ENCODE data around the gene CDYL2. TPM values are rescaled to one million over a fixed set of nuclear protein-coding genes. Genes with fewer than 3 reads are reported as not detected.

Gene CDYL2
- total RNA-seq, 2 donors from 2014 or later, result 4.6 to 20.4 TPM

GRCh38 chr16:80689487-80689886 lies 114.9 kb downstream of the CDYL2 start:
- ATAC-seq (ENCODE audit: insufficient number of reproducible peaks, low FRiP score, low read depth), result no peak
- Histone ChIP-seq H3K4me3 (no peak overlapping the region), H3K4me1 (ENCODE audit: control insufficient read depth in 1 of 2, low read depth in 2 of 2) (no peaks in the 10 kb centered on the region), H3K27ac (no peak overlapping the region), H3K27me3 (replicated peaks; ENCODE audit: insufficient read depth) (no peaks in the 10 kb centered on the region), H3K36me3 (no peaks in the 10 kb centered on the region), H3K9me3 (no peaks in the 10 kb centered on the region)
- no peak for TF ChIP-seq CTCF (IDR thresholded peaks at IDR 0.05)
- no peak for DNase-seq (ENCODE audit: low spot score)

GRCh38 chr16:80687606-80688005 lies 116.8 kb downstream of the CDYL2 start:
- no peak overlapping the region for H3K27ac ChIP-seq
- no peak overlapping the region for H3K4me3 ChIP-seq
- no peaks in the 10 kb centered on the region for H3K27me3 ChIP-seq (replicated peaks; ENCODE audit: insufficient read depth)
- no peaks in the 10 kb centered on the region for H3K36me3 ChIP-seq
- no peaks in the 10 kb centered on the region for H3K4me1 ChIP-seq (ENCODE audit: control insufficient read depth in 1 of 2, low read depth in 2 of 2)
- ATAC-seq (ENCODE audit: insufficient number of reproducible peaks, low FRiP score, low read depth) (no peak), DNase-seq (ENCODE audit: low spot score) (no peak)
- no peak for TF ChIP-seq CTCF (IDR thresholded peaks at IDR 0.05)
- no peaks in the 10 kb centered on the region for H3K9me3 ChIP-seq

- Histone ChIP-seq H3K27ac (no peak overlapping the region), H3K36me3 (no peaks in the 10 kb centered on the region), H3K9me3 (no peaks in the 10 kb centered on the region), H3K27me3 (replicated peaks; ENCODE audit: insufficient read depth) (no peaks in the 10 kb centered on the region), H3K4me1 (ENCODE audit: control insufficient read depth in 1 of 2, low read depth in 2 of 2) (no peaks in the 10 kb centered on the region), H3K4me3 (no peak overlapping the region)
- ATAC-seq (ENCODE audit: insufficient number of reproducible peaks, low FRiP score, low read depth) (no peak), DNase-seq (ENCODE audit: low spot score) (no peak)
- TF ChIP-seq CTCF (IDR thresholded peaks at IDR 0.05), result no peak
Measured at GRCh38 chr16:80684906-80685305, 119.5 kb downstream of the CDYL2 start.

- Histone ChIP-seq H3K4me1 (ENCODE audit: control insufficient read depth in 1 of 2, low read depth in 2 of 2) (no peaks in the 10 kb centered on the region), H3K36me3 (no peaks in the 10 kb centered on the region), H3K27ac (no peak overlapping the region), H3K4me3 (no peak overlapping the region), H3K9me3 (no peaks in the 10 kb centered on the region), H3K27me3 (replicated peaks; ENCODE audit: insufficient read depth) (no peaks in the 10 kb centered on the region)
- ATAC-seq (ENCODE audit: insufficient number of reproducible peaks, low FRiP score, low read depth) (no peak), DNase-seq (ENCODE audit: low spot score) (no peak)
- TF ChIP-seq CTCF (IDR thresholded peaks at IDR 0.05), result no peak
Measured at GRCh38 chr16:80684136-80684765, 120.1 kb downstream of the CDYL2 start.

- no peak for TF ChIP-seq CTCF (IDR thresholded peaks at IDR 0.05)
Measured at GRCh38 chr16:80683646-80684045, 120.8 kb downstream of the CDYL2 start.

More at GRCh38 chr16:80683646-80684045, 120.8 kb downstream of the CDYL2 start:
- no peaks in the 10 kb centered on the region for H3K36me3 ChIP-seq
- ATAC-seq (ENCODE audit: insufficient number of reproducible peaks, low FRiP score, low read depth) (no peak), DNase-seq (ENCODE audit: low spot score) (no peak)
- no peaks in the 10 kb centered on the region for H3K27me3 ChIP-seq (replicated peaks; ENCODE audit: insufficient read depth)
- no peaks in the 10 kb centered on the region for H3K9me3 ChIP-seq
- no peak overlapping the region for H3K4me3 ChIP-seq
- H3K27ac ChIP-seq, result no peak overlapping the region
- H3K4me1 ChIP-seq (ENCODE audit: control insufficient read depth in 1 of 2, low read depth in 2 of 2), result no peaks in the 10 kb centered on the region

All from thoracic aorta (tissue), 2 donors.